Superior temporal gyrus (tissue), 1 donor: ENCODE measurements around the gene DENND11.

Experiments used
- DNase-seq: peaks from one replicate; pipeline ENCODE4 v3.0.0-alpha.2; 2016; ENCODE audit errors: extremely low spot score

The DENND11 gene

GRCh38 chr7:141702047-141702567 is at the start of gene DENND11:
DENND11 (minus strand) TSS chr7:141702166; CDS start chr7:141702153, 13 bp downstream.
- DNase-seq: peak; percentile 58

GRCh38 chr7:141748396-141748795 is 46.4 kb upstream of the DENND11 start:
- DNase-seq: no peak

- no peak for DNase-seq
Measured at GRCh38 chr7:141744131-141744530, 42.2 kb upstream of the DENND11 start.

GRCh38 chr7:141742229-141742628 is 40.3 kb upstream of the DENND11 start:
- no peak for DNase-seq

GRCh38 chr7:141739250-141739649 is 37.3 kb upstream of the DENND11 start:
- DNase-seq: no peak

GRCh38 chr7:141738592-141739013 is 36.6 kb upstream of the DENND11 start:
- no peak for DNase-seq

- peak; percentile 99 for DNase-seq
Measured at GRCh38 chr7:141737836-141738591, 36.0 kb upstream of the DENND11 start, which contains the start of gene SSBP1. SSBP1 (plus strand) TSS chr7:141738358; CDS start chr7:141739167, 809 bp downstream.

GRCh38 chr7:141737118-141737835 is 35.3 kb upstream of the DENND11 start:
- DNase-seq: no peak

GRCh38 chr7:141731476-141732149 is 29.6 kb upstream of the DENND11 start:
- no peak for DNase-seq

GRCh38 chr7:141729020-141729419 is 27.1 kb upstream of the DENND11 start:
- DNase-seq: no peak

GRCh38 chr7:141722529-141722928 is 20.6 kb upstream of the DENND11 start:
- DNase-seq: no peak

- DNase-seq: no peak
Measured at GRCh38 chr7:141717450-141717849, 15.5 kb upstream of the DENND11 start.

GRCh38 chr7:141715794-141716689 is 14.1 kb upstream of the DENND11 start:
- DNase-seq: no peak

- DNase-seq: no peak
Measured at GRCh38 chr7:141715018-141715417, 13.1 kb upstream of the DENND11 start.

- no peak for DNase-seq
Measured at GRCh38 chr7:141714571-141714970, 12.6 kb upstream of the DENND11 start.

GRCh38 chr7:141713890-141714289 is 11.9 kb upstream of the DENND11 start:
- DNase-seq: no peak

- no peak for DNase-seq
Measured at GRCh38 chr7:141712603-141713255, 10.8 kb upstream of the DENND11 start.

GRCh38 chr7:141710301-141710700 is 8.3 kb upstream of the DENND11 start:
- no peak for DNase-seq

- no peak for DNase-seq
Measured at GRCh38 chr7:141709749-141710148, 7.8 kb upstream of the DENND11 start.

GRCh38 chr7:141709318-141709717 is 7.4 kb upstream of the DENND11 start:
- no peak for DNase-seq

GRCh38 chr7:141708351-141708750 is 6.4 kb upstream of the DENND11 start, which contains the start of gene WEE2:
WEE2 (plus strand) TSS chr7:141708353; CDS start chr7:141708759, 406 bp downstream.
- DNase-seq: no peak
